GM21515 (cell line): ENCODE data around the gene ZMYND12.

Source experiments
- ATAC-seq: cut with Tn5 transposase; IDR thresholded peaks from one replicate; pipeline ENCODE4 v1.9.1; 2021; ENCODE audit not compliant: unreplicated experiment

ZMYND12 gene

GRCh38 chr1:42392967-42393848 lies 62.6 kb downstream of the ZMYND12 start:
- ATAC-seq: no peak

- ATAC-seq: no peak
Observed at GRCh38 chr1:42392255-42392654, 63.6 kb downstream of the ZMYND12 start.

DNA sequence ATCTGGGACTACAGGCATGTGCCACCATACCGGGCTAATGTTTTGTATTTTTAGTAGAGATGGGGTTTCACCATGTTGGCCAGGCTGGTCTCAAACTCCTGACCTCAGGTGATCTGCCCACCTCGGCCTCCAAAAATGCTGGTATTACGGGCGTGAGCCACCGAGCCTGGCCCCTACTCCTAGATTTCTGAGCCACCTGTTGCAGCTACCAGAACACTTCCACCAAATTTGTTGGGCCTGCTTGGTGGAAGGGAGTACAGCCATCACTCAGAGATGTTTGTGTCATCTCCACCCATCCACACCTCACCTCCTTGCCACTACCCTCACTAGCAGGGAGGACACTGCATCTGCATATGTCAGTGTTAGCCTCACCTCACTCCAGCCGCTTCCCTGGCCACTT lies 69.8 kb downstream of the ZMYND12 start:
- no peak for ATAC-seq

GRCh38 chr1:42385283-42385682 lies 70.5 kb downstream of the ZMYND12 start:
- no peak for ATAC-seq

DNA sequence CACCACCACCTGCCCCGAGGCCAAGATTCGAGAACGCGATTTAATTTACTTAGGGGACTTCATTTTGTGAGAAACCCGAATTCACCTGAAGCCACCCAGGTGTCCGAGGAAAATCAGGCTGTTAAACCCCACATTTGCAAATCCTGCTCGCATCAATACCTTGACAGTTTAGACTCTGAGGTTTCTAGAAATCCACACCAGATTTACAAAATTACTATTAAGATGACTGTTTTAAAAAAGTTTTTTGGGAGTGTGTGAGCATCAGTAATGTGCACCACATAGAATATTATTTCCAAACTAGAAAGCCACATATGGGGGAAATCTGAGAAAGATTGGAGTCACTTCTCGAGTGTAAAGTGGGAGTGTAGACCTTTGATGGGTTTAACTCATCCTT lies 74.5 kb downstream of the ZMYND12 start:
- no peak for ATAC-seq

- peak; percentile 86 for ATAC-seq
Observed at GRCh38 chr1:42380586-42381279, 75.1 kb downstream of the ZMYND12 start, which contains the start of gene RIMKLA. TSS of gene RIMKLA (plus strand) at chr1:42380792. CDS start at chr1:42380935, 143 bp downstream.
